Psoas muscle (tissue), 8 donors: ENCODE measurements around the gene TAC3. TPM values are rescaled to one million over a fixed set of nuclear protein-coding genes. Genes with fewer than 3 reads are reported as not detected.
"Not testable (repeated sequence)": the region's sequence is repeated elsewhere in the genome, so short reads cannot be mapped to it uniquely, and the experiment has no call there.

Experiments used
- ATAC-seq, 4 donors: fragments of 200-7000 bp; cut with Tn5 transposase; one replicate each; pipeline ENCODE4 v1.9.1; 2020; ENCODE audit warnings: moderate library complexity in 3 of 4, mild to moderate bottlenecking in 2 of 4
- DNase-seq, 2 donors: peaks; one replicate each; pipeline ENCODE4 v3.0.0-alpha.2; 2020
- H3K27ac ChIP-seq: fragments of 200-600 bp; one replicate; pipeline ENCODE4 v1.8.0; 2022
- H3K27me3 ChIP-seq, 3 donors: fragments of 200-600 bp in 1 of 3; one replicate each; pipeline versions ENCODE4 v1.6.1 to v1.8.0; 2013 to 2022; ENCODE audit warnings: low read length in 2 of 3, mild to moderate bottlenecking in 2 of 3, moderate library complexity in 1 of 3; ENCODE audit not compliant: insufficient read depth in 3 of 3
- H3K36me3 ChIP-seq, 2 donors: fragments of 200-600 bp in 1 of 2; one replicate each; pipeline versions ENCODE4 v1.6.1 to v1.8.0; 2013 to 2022; ENCODE audit warnings: low read depth in 1 of 2, mild to moderate bottlenecking in 1 of 2, moderate library complexity in 1 of 2; ENCODE audit not compliant: insufficient read depth in 1 of 2
- H3K4me1 ChIP-seq: fragments of 200-600 bp; one replicate; pipeline ENCODE4 v1.8.0; 2022
- H3K4me3 ChIP-seq: fragments of 200-600 bp; one replicate; pipeline ENCODE4 v1.8.0; 2022; ENCODE audit warnings: mild to moderate bottlenecking
- H3K9me3 ChIP-seq: fragments of 200-600 bp; one replicate; pipeline ENCODE4 v1.8.0; 2022
- CTCF ChIP-seq: fragments of 200-600 bp; IDR thresholded peaks from one replicate; pipeline ENCODE4 v1.8.0; 2022; ENCODE audit warnings: antibody characterized with exemption
- WGBS, 3 donors: extraction: QIAGEN DNeasy Blood & Tissue Kit; methylation state at CpG; one replicate each; pipeline versions ENCODE4 v1.1.6 to v1.1.7; 2013; 5-methylcytosine and 5-hydroxymethylcytosine counted together
- intact Hi-C, 2 donors: fragments of 100-400 bp; cut with DNase I; formaldehyde crosslinking; loops; one replicate each; pipeline versions ENCODE4 v1.11.0 to v1.14.2; 2022
- polyA plus RNA-seq, 3 donors: library from polyadenylated mRNA; stranded (reverse); fragments of 200-250 nt; gene quantifications; one replicate each; pipeline ENCODE4 v1.2.3, GENCODE V29; 2013
- total RNA-seq, 4 donors: library from RNA; stranded (reverse); fragmentation: NEBNext Ultra II Directional in 2 of 4; extraction: Animal tissue kit (Norgen Biotek cat#: 25700) in 2 of 4; gene quantifications; one replicate each; pipeline versions ENCODE4 v1.2.1 to v1.2.4, GENCODE V29; 2021 to 2023
- donor health status: healthy with polysubstance abuse.
- donor health status: DM: no; HTN: no; CAD: no; lungs with moderate emphysema.
- donor health status: Bipolar disorder and iron deficiency.
- donor health status: healthy.
- donor health status: DM: yes; HTN: yes; CAD: no.
- donor health status: DM: no; HTN: no; CAD: no.
- donor health status: DM: no; HTN: no; CAD: no.
- donor health status: DM: yes; HTN: yes; CAD: no.

TAC3 gene
- total and polyA plus RNA-seq, 7 donors, result 0.09 TPM; not detected in 6

GRCh38 chr12:56980268-56980667 is 36.1 kb downstream of the TAC3 start:
- WGBS, 3 donors, result 95 to 96% (median 95%) methylated on average over 6 of the region's 6 CpGs
- TF ChIP-seq CTCF, result no peak
- intact Hi-C loops, result no loop called here
- ATAC-seq (no peak), DNase-seq (no peak)
- Histone ChIP-seq H3K36me3 (peaks cover 0 to 3% of the 10 kb centered on the region in 2 donors), H3K27ac (no peak overlapping the region), H3K4me1 (no peaks in the 10 kb centered on the region), H3K9me3 (no peaks in the 10 kb centered on the region), H3K4me3 (no peak overlapping the region), H3K27me3 (no peaks in the 10 kb centered on the region)

GRCh38 chr12:56979628-56980027 is 36.7 kb downstream of the TAC3 start:
- Histone ChIP-seq H3K4me3 (no peak overlapping the region), H3K9me3 (no peaks in the 10 kb centered on the region), H3K36me3 (peaks cover 0 to 3% of the 10 kb centered on the region in 2 donors), H3K27ac (no peak overlapping the region), H3K27me3 (no peaks in the 10 kb centered on the region), H3K4me1 (no peaks in the 10 kb centered on the region)
- WGBS, 3 donors, result 94 to 98% (median 97%) methylated on average over 3 of the region's 3 CpGs
- DNase-seq, result no peak
- TF ChIP-seq CTCF, result no peak
- no peak for ATAC-seq
- intact Hi-C loops, result no loop called here

GRCh38 chr12:56978397-56979138 is 37.8 kb downstream of the TAC3 start:
- 84 to 98% (median 91%) methylated on average over 3 of the region's 3 CpGs for WGBS, 3 donors
- no peak overlapping the region for H3K4me3 ChIP-seq
- no peaks in the 10 kb centered on the region for H3K9me3 ChIP-seq
- no peaks in the 10 kb centered on the region for H3K4me1 ChIP-seq
- no peaks in the 10 kb centered on the region for H3K27me3 ChIP-seq
- ATAC-seq (no peak), DNase-seq (no peak)
- intact Hi-C loops, result no loop called here
- TF ChIP-seq CTCF, result no peak
- no peak overlapping the region for H3K27ac ChIP-seq
- H3K36me3 ChIP-seq, result peaks cover 0 to 3% of the 10 kb centered on the region in 2 donors

- H3K27ac ChIP-seq, DNase-seq, H3K4me1 ChIP-seq, intact Hi-C loops, ATAC-seq, H3K36me3 ChIP-seq, H3K4me3 ChIP-seq, H3K9me3 ChIP-seq, H3K27me3 ChIP-seq: not testable (repeated sequence)
- 77 to 91% (median 86%) methylated on average over 4 of the region's 4 CpGs for WGBS, 3 donors
These were observed 39.0 kb downstream of the TAC3 start for GRCh38 chr12:56977361-56977760.

- H3K4me1 ChIP-seq, H3K4me3 ChIP-seq, ATAC-seq, H3K27me3 ChIP-seq, DNase-seq, H3K9me3 ChIP-seq, H3K36me3 ChIP-seq, H3K27ac ChIP-seq, intact Hi-C loops: not testable (repeated sequence)
- WGBS, 3 donors, result 80 to 88% (median 87%) methylated on average over 3 of the region's 3 CpGs
These were observed 42.1 kb downstream of the TAC3 start for GRCh38 chr12:56974224-56974623.

GRCh38 chr12:56968910-56969309 is 47.4 kb downstream of the TAC3 start:
- 70 to 81% (median 80%) methylated on average over 6 of the region's 6 CpGs for WGBS, 3 donors
- intact Hi-C loops, result not testable (repeated sequence)

GRCh38 chr12:56965997-56966642 is 50.2 kb downstream of the TAC3 start:
- WGBS, 3 donors, result 87 to 95% (median 91%) methylated on average over 15 of the region's 15 CpGs
- intact Hi-C loops, H3K4me1 ChIP-seq, DNase-seq, ATAC-seq, H3K4me3 ChIP-seq, H3K9me3 ChIP-seq, H3K36me3 ChIP-seq, H3K27me3 ChIP-seq, H3K27ac ChIP-seq: not testable (repeated sequence)

More at GRCh38 chr12:56968910-56969309, 47.4 kb downstream of the TAC3 start:
- not testable (repeated sequence) for DNase-seq, H3K9me3 ChIP-seq, H3K36me3 ChIP-seq, H3K4me1 ChIP-seq, H3K4me3 ChIP-seq, H3K27ac ChIP-seq, H3K27me3 ChIP-seq, ATAC-seq

GRCh38 chr12:56965124-56965523 is 51.2 kb downstream of the TAC3 start:
- H3K27me3 ChIP-seq, ATAC-seq, H3K27ac ChIP-seq, intact Hi-C loops, H3K4me1 ChIP-seq, H3K4me3 ChIP-seq, DNase-seq, H3K9me3 ChIP-seq, H3K36me3 ChIP-seq: not testable (repeated sequence)
- WGBS, 3 donors, result 95 to 99% (median 95%) methylated on average over 3 to 4 of the region's 4 CpGs
